Activated CD8-positive, alpha-beta T cell treated with anti-CD3 and anti-CD28 coated beads for 36 hours (primary cell): ENCODE measurements around the gene OSTF1. TPM values are rescaled to one million over a fixed set of nuclear protein-coding genes. Genes with fewer than 3 reads are reported as not detected.

Experiments
- ATAC-seq: fragments of 200-7000 bp; cut with Tn5 transposase; one replicate; pipeline ENCODE4 v1.10.0; 2021; ENCODE audit warnings: mild to moderate bottlenecking, moderate library complexity
- CTCF ChIA-PET: fragments of 350-600 bp; sonication (Branson Sonifier 250); formaldehyde crosslinking; loops from one replicate; lab custom pipeline; 2021; ENCODE audit warnings: antibody characterized with exemption; lab: Charles Lee
- POLR2A ChIA-PET: fragments of 350-600 bp; sonication (Branson Sonifier 250); formaldehyde crosslinking; loops from one replicate; lab custom pipeline; 2021; ENCODE audit warnings: antibody characterized with exemption; lab: Charles Lee
- DNase-seq: peaks from one replicate; pipeline ENCODE4 v3.0.0-alpha.2; 2020
- H3K27ac Mint-ChIP-seq: one replicate; pipeline ENCODE4 v1.8.0; 2021; ENCODE audit warnings: mild to moderate bottlenecking, mixed read lengths
- H3K27me3 Mint-ChIP-seq: one replicate; pipeline ENCODE4 v1.8.0; 2021; ENCODE audit warnings: mixed read lengths
- H3K36me3 Mint-ChIP-seq: one replicate; pipeline ENCODE4 v1.8.0; 2021; ENCODE audit warnings: low read depth, mixed read lengths
- H3K4me1 Mint-ChIP-seq: one replicate; pipeline ENCODE4 v1.8.0; 2021; ENCODE audit warnings: low read depth, mixed read lengths
- H3K4me3 Mint-ChIP-seq: one replicate; pipeline ENCODE4 v1.8.0; 2021; ENCODE audit warnings: mild to moderate bottlenecking, moderate library complexity, mixed read lengths
- H3K9me3 Mint-ChIP-seq: one replicate; pipeline ENCODE4 v1.8.0; 2021; ENCODE audit warnings: mixed read lengths
- intact Hi-C: fragments of 100-400 bp; cut with micrococcal nuclease; formaldehyde crosslinking; loops from one replicate; pipeline ENCODE4 v1.10.0; 2022
- total RNA-seq, 2 experiments: library from RNA; stranded (reverse); gene quantifications; one replicate each; pipeline ENCODE4 v1.2.3, GENCODE V29; 2021
- TF ChIP-seq, protein P1 (sequence below): fragments of 200-600 bp; IDR thresholded peaks from one replicate; pipeline ENCODE4 v1.8.0; 2022; ENCODE audit warnings: antibody characterized with exemption, mild to moderate bottlenecking

Gene OSTF1
- total RNA-seq, 2 experiments from 2014 or later: 52.2 to 55.3 TPM

GRCh38 chr9:75067894-75068293 is 20.4 kb upstream of the OSTF1 start:
- POLR2A ChIA-PET: no interaction called here
- H3K4me1 Mint-ChIP-seq: peaks cover 27% of the 10 kb centered on the region
- CTCF ChIA-PET: interaction anchor here (1.0 to 1.1 kb wide), 2 partner anchors 20 to 294 kb away, joined by 3 to 4 read pairs; partner anchors contain the start of gene NMRK1
- intact Hi-C loops: no loop called here
- no peak overlapping the region for H3K4me3 Mint-ChIP-seq
- no peak for ATAC-seq
- DNase-seq: no peak
- H3K27me3 Mint-ChIP-seq: no peaks in the 10 kb centered on the region
- TF ChIP-seq, protein P1, sequence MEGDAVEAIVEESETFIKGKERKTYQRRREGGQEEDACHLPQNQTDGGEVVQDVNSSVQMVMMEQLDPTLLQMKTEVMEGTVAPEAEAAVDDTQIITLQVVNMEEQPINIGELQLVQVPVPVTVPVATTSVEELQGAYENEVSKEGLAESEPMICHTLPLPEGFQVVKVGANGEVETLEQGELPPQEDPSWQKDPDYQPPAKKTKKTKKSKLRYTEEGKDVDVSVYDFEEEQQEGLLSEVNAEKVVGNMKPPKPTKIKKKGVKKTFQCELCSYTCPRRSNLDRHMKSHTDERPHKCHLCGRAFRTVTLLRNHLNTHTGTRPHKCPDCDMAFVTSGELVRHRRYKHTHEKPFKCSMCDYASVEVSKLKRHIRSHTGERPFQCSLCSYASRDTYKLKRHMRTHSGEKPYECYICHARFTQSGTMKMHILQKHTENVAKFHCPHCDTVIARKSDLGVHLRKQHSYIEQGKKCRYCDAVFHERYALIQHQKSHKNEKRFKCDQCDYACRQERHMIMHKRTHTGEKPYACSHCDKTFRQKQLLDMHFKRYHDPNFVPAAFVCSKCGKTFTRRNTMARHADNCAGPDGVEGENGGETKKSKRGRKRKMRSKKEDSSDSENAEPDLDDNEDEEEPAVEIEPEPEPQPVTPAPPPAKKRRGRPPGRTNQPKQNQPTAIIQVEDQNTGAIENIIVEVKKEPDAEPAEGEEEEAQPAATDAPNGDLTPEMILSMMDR: no peak
- H3K36me3 Mint-ChIP-seq: peaks cover 5% of the 10 kb centered on the region
- no peaks in the 10 kb centered on the region for H3K9me3 Mint-ChIP-seq
- no peak overlapping the region for H3K27ac Mint-ChIP-seq

DNA sequence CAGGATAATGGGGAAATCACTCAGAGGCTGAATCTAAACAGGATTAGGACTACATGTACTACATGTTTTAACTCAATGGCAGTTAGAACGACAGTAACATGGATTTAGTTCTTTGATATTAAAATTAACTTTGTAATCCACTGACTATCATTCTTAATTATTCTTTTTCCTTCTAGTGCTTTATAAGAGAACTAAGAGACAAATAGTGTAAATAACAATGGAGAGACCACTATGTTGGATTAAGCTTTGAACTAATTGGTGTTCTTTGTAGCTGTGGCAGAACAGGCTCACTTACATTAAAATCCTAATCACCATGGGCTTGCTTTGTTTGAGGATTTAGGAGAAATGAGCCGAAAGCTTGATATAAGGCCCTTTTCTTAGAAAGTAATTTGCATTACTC is 19.1 kb upstream of the OSTF1 start:
- no peak overlapping the region for H3K4me3 Mint-ChIP-seq
- DNase-seq (no peak), ATAC-seq (no peak)
- H3K27ac Mint-ChIP-seq: no peak overlapping the region
- intact Hi-C loops: no loop called here
- no peaks in the 10 kb centered on the region for H3K9me3 Mint-ChIP-seq
- H3K4me1 Mint-ChIP-seq: peaks cover 25% of the 10 kb centered on the region
- ChIA-PET POLR2A (no interaction called here), CTCF (interaction anchor here (1.9 kb wide), 1 partner anchor 295 kb away, joined by 7 read pairs; no protein-coding TSS in a partner anchor)
- H3K27me3 Mint-ChIP-seq: no peaks in the 10 kb centered on the region
- H3K36me3 Mint-ChIP-seq: peaks cover 4% of the 10 kb centered on the region
- TF ChIP-seq, protein P1: no peak

DNA sequence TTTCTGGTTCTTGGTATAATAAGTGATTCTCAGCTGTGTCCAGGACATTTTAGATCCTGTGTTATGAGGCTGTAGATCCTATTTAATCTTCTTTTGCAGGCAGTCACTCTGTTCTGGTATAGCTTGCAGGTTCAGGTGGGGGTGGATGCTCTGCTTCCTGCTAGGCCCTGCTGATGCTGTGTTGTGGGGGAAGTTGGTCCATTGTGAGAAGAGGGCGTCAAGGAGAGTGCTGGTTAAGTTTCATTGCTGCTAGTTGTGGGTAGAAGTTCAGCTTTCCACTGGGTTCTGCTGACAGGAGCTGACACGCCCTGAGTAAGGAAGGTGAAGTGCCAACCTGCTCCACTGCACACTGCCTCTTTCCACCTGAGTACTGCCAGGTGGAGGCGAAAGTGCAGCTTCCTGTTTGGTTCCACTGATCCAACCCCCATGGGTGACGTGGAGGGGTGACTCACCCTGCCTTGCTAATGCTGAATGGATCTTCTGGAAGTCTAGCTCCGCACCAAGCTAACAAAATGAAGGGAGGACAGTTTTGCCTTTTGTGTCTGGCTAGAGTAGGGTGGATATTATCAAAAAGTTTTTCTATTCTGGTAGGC is 16.7 kb upstream of the OSTF1 start:
- DNase-seq (peak; percentile 86), ATAC-seq (peak; percentile 96)
- Mint-ChIP-seq H3K36me3 (peaks cover 3% of the 10 kb centered on the region), H3K4me1 (peaks cover 25% of the 10 kb centered on the region), H3K9me3 (no peaks in the 10 kb centered on the region), H3K4me3 (no peak overlapping the region), H3K27me3 (no peaks in the 10 kb centered on the region), H3K27ac (peak overlapping the region; percentile 74)
- POLR2A ChIA-PET: interaction anchor here (1.0 to 1.2 kb wide), 2 partner anchors 16 to 119 kb away, joined by 3 read pairs; partner anchors contain the start of gene C9orf40
- TF ChIP-seq, protein P1: no peak
- intact Hi-C loops: no loop called here
- CTCF ChIA-PET: interaction anchor here (0.7 to 1.4 kb wide), 4 partner anchors 11 to 298 kb away, joined by 3 to 7 read pairs (median 4); no protein-coding TSS in a partner anchor

DNA sequence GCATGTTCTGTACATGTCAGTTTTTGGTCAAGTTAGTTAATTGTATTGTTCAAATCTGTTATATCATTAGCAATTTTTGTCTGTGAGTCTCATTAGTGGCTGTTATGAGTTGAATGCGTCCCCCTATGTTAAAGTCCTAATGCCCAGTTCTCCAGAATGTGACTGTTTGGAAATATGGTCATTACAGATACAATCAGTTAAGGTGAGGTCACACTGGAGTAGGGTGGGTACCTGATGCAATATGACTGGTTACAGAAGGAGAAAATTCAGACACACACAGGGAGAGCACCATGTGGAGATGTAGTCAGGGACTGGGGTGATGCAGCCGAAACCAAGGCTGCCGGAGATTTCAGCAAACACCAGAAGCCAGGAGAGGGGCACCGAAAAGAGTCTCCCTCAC is 15.4 kb upstream of the OSTF1 start:
- intact Hi-C loops: no loop called here
- no peak overlapping the region for H3K27ac Mint-ChIP-seq

DNA sequence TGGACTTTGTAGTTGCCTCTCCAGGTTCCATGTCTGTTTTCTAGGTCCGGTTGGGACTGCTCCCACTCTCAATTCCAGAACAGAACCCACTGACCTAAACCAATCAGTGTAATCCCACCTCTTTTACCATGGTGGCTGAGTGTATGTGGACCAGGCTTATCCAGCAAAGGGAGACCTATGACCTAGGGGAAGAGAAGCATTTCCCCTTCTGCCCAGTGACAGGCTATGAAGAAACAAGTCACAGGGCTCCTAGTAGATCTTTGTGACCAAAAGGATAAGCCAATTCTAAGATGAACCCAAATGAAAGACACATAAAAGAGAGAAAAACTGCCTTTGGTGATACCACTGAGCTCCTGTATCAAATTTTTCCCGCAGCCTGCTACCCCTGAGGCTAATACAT is 6.7 kb upstream of the OSTF1 start:
- H3K27me3 Mint-ChIP-seq: no peaks in the 10 kb centered on the region
- intact Hi-C loops: no loop called here
- no peak for DNase-seq
- ChIA-PET POLR2A (no interaction called here), CTCF (interaction anchor here (1.2 to 4.6 kb wide), 2 partner anchors 103 to 309 kb away, joined by 3 to 30 read pairs; no protein-coding TSS in a partner anchor)
- no peak overlapping the region for H3K27ac Mint-ChIP-seq
- H3K4me3 Mint-ChIP-seq: no peak overlapping the region
- H3K9me3 Mint-ChIP-seq: no peaks in the 10 kb centered on the region
- TF ChIP-seq, protein P1: no peak
- H3K4me1 Mint-ChIP-seq: peaks cover 41% of the 10 kb centered on the region
- H3K36me3 Mint-ChIP-seq: peaks cover 10% of the 10 kb centered on the region
- ATAC-seq: no peak

More for the DNA sequence above, 15.4 kb upstream of the OSTF1 start:
- ChIA-PET CTCF (interaction anchor here (4.0 kb wide), 1 partner anchor 299 kb away, joined by 47 read pairs; no protein-coding TSS in a partner anchor), POLR2A (no interaction called here)
- Mint-ChIP-seq H3K4me1 (peaks cover 28% of the 10 kb centered on the region), H3K36me3 (peaks cover 4% of the 10 kb centered on the region), H3K4me3 (no peak overlapping the region), H3K27me3 (no peaks in the 10 kb centered on the region), H3K9me3 (no peaks in the 10 kb centered on the region)
- TF ChIP-seq, protein P1: no peak
- no peak for DNase-seq
- no peak for ATAC-seq
